Hippocampal formation (tissue), 2 donors: ENCODE results near the gene NLGN1.

Experiments used
- DNase-seq, 2 donors: peaks; one replicate each; lab custom pipeline; 2025; lab: John Stamatoyannopoulos, UW

NLGN1 gene

DNA sequence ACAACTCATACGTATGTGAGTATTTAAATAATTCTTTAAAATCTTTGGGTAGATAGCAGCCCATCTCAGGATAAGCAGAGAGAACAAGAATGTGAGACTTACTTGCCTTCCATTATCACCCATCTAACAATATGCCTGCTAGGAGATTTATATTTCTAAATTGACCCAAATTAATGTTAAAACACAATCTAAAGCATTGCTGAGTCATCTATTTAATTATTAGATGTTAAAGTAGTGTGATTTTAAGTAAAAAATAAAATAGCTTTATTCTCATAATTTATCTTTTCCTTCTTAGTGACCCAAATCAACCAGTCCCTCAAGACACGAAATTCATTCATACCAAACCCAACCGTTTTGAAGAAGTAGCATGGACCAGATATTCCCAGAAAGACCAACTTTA is 882.6 kb downstream of the NLGN1 start:
- DNase-seq, result no peak

DNA sequence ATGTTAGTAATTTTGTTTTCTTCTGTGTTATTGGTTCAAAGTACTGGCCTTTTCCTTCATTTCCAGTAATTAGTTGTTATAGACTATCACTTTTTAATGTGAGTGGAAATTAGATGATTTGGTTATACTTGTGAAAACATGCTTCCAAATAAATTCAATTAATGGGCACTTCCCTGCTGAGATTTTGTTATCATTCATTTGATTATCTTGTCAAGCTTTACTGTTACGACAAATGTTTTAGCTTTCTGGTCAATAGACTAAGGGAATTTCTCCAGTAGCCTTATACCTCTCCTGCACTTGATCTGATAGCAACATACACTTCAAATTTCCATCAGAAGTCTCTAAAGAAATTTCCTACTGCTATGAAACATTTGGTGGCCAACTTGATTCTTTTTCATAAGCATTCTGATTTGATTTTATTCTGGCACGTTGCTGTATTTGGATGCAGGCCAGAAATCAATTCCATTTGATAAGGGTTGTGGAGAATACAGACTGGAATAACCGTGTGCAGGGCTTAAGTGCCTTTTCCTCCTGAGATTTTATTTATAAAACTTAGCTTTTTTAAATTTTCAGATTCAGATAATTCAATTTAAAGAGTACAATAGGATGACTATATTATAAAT is 887.8 kb downstream of the NLGN1 start:
- no peak for DNase-seq

DNA sequence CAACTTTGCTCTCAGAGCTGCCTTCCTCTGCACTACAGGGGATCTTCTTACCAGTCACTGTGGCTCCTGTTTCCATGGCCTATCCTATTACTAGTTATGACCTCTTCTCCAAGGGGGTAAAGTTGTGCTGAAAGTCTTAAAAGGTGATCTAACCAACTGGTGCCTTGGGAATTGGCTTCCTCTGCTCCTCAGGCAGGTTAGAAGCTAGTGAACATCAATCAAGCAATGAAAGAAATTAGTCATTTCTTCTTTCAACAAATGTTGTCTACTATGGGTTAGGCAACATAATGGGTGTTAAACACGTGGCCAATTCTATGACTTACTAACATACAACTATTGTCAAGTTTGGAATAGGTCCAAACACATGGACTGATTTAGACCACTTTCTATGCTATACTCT is 890.2 kb downstream of the NLGN1 start:
- no peak for DNase-seq

DNA sequence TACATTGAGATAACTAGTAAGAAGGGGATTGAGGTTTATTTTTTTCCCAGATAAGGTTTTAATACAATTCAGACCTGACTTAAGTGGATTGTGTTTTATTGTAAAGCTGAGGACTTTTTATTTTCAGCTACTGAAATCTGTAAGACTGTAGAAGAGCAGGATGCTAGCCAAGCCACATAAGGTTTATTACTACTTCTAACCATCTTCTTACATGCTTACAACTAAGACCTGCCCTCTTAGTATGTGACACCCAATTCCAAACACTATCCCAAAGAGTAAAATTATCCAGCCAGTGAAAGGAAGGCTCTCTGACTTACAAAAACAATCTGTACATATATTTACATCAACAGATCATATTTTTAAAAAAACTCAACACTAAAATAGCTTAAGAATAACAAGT is 897.1 kb downstream of the NLGN1 start:
- DNase-seq, result no peak

DNA sequence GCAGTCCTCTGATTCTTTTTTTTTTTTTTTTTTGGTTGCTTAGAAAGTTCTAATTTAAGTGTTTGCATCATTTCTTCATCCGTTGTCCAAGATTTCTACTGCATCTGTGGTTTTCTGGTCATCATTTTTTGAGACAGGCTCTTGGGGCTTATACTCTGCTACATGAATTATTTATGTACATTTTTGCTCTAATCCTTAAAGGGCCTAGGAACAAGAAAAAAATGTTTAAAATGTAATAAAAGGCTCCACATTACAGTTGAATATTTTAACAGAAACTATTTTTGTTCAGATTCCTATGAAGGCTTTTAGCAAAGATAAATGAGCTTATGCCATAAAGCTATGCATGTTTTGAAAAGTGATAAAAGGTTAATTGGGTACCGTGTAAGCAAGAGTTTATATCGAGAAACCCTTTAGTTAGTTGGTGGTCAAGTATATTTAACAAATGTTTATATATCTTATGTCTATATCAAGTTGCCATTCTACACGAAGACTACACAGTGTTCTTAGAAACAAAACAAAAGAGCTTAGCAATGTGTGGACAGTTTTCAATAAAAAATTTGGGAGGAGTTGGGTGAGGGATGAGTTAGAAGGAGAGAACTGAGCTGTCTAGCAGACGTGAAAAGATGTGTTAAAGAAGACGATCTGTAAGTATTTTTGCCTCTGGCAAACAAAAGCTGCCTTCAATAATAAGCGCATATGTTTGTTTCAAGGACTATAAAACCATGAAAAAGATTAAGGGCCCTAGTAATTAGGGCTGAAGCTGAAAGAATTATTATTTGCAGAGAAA is 898.0 kb downstream of the NLGN1 start:
- no peak for DNase-seq

DNA sequence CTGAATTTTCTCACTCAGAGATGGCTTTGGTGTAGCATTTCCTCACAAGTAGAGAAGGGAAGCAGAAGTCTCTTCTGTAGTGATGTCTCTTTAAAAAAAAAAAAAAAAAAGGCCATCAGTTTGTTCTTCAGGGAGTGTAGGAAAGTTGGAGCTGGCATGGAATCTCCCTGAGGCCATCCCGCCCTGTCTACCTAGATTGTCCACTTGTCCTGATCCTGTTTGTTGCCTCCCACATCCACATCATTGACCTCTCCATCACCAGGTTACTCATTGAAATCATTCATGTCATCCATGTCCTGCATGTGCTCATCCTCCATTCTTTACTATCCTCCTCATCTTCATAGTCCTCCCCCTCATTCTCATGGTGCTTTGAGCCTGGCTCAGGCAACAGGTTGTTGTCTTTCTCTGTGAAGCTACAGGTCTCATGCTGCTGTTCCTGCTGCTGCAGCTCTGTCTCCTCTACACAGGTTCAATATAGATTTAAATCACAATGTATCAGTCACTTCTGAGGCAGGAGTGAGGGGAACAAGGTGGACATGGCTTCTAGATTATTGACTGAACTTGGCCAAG is 905.3 kb downstream of the NLGN1 start:
- no peak for DNase-seq

DNA sequence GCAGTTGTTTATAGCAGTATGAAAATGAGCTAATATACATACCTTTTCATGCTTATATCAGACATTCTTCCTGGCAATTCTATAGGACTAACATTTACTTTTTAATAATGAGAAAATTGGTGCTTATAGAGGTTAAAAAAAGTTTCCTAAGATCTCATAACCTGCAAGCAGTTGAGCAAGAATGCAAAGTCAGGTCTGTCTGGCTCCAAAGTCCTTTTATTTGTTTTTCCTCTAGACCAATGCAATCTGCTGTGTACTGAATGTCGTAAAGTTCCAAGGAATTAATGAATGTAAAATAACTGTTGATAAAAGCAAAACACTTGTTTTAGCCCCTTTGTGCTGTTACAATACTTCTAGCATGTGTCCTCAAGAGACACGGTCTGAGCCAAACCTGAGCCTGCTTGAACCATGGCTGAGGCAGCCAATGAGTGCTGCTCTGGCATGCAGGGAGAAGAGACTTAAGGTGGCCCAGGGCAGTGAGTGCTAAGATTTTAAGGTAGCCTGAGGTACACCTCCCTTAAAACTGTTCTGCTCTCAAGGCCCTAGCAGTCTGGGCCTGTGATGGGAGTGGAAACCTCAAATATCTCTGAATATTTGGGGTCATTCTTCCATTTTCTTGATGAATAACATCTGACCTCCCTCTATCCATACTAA is 906.5 kb downstream of the NLGN1 start:
- no peak for DNase-seq

DNA sequence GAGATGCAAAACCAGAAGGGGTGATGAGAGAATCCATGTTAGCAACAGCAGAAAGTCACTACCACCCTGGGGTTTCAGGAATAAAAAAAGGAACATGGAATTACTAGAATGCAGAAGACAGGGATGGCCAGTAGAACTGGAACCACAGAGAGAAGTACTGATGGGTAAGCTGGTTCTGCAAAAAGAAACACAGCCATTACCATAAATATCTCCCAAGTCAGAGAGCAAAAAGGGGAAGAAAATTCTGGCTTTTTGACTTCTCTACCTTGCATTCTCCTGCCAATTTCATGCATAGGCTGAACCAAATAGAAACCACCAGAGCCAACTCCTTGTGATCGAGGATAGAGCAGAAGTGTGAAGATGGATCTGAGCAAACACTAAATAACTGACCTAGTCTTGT is 911.2 kb downstream of the NLGN1 start:
- DNase-seq, result no peak

DNA sequence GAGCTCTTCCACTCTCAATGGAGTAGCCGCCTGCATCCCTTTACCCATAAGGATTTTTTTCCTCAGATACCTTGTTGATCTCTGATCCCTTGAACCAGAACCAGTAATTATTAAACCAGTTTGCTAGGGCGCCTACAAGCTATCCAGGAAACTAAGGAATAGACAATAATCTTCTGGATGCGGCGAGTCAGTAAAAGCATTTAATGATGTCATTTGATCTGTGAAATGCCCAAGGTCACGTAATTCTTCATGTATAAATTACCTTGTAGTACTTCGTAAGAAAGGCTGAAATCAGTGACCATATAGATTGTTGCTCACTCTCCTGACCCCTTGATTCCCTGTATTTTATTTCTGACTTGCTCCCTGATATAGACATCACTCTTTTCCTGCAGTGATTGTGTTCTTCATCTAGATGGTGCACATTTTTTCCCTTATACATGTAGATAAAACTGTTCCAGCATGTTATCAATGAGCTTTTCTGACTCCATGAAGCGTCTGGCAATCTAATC is 913.0 kb downstream of the NLGN1 start:
- no peak for DNase-seq

DNA sequence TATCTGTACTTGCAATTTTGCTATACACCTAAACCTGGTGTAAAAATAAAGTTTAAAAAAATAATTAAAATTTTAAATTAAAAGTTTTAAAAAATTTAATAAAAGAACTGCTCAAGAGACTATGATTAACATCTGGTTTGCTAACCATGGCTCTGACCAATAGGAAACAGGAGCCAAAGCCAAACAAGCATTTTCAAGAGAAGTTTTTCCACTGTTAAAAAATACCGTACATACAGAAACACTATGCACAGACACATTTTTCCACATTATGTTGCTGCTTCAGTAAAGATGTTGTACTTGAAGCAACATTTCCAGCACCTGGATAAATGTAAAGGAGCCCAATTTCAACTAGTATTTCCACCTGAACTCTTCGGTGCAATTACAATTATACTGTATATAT is 917.7 kb downstream of the NLGN1 start:
- DNase-seq, result no peak

DNA sequence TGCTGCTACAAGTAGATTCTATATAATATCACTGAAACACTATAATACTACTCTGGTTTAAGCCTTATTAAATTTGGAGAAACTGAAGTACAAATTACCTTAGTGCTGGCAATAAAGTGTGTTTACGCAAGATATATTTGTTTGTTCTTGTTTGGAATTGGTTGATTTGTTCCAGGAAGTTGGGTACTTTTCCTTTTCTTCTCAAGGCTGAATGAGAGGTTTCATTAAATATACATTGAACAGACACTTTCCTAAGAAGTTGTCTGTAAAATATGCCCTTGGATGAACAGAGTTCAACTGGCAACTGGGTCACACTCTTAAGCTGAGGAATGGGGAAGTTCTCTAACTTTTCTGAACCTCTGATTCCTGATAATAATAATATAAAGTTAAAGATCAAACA is 919.5 kb downstream of the NLGN1 start:
- no peak for DNase-seq

DNA sequence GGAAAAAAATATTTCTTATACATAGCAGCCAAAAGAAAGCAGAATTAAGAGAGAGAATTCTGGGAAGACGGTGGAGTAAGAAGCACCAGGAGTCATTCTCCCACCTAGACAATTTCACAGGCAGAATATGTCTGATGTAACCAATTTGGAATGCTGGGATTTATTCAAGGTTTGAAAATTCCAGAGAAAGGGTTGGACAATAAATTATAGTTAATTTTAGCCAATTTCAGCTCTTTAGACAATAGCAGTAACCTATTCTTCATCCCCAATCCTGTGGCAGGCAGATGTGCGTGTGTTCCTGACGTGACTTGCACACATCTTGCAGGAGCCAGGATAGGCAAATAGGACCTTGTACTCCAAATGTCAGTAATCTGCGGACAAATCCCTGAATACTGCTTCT is 920.6 kb downstream of the NLGN1 start:
- DNase-seq, result no peak

DNA sequence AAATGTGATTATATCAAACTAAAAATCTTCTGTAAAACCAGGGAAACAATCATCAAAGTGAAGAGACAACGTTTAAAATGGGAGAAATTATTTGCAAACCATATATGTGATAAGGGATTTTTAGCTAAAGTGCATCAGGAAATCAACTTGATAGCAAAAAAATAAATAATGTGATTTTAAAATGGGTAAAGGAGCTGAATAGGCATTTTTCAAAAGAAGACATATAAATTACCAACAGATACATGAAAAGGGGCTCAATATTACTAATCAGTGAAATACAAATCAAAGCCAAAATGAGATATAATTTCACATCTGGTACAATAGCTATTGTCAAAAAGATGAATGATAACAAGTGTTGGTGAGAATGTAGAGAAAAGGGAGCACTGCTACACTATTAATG is 924.0 kb downstream of the NLGN1 start:
- DNase-seq, result no peak

DNA sequence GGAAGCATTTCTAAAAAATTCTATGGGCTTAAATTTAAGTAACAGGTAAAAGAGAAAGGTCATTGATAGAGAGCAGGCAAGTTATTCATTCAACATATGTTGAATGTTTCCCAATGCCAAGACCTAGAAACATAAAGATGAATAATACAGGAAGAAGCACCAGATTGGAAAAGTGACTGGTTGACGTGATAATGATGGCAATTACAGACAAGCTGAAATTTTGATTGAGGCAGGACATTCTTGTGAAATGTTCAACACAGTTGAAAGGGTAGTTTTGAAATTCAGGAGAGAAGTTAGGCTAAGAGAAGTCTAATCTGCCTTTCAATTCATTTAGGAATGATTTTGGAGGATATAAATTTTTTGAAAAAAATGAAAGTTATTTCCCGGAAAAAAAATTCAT is 925.2 kb downstream of the NLGN1 start:
- DNase-seq, result no peak

DNA sequence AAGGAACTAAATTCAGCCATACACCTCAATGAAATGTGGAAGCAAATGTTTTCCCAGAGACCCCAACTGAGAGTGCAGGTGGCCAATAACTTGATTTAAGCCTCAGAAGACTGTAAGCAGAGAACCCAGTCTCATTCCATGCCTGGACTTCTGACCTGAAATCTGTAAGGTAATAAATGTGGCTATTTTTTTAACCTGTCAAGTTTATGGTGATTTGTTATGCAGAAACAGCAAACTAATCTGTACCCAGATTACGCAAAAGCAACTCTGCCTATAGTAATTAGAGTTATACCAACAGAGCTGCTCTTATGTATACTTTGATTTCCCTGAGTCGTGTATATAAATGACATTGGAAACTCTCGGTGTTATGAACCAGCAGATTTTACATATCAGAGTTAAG is 927.6 kb downstream of the NLGN1 start:
- DNase-seq, result no peak

DNA sequence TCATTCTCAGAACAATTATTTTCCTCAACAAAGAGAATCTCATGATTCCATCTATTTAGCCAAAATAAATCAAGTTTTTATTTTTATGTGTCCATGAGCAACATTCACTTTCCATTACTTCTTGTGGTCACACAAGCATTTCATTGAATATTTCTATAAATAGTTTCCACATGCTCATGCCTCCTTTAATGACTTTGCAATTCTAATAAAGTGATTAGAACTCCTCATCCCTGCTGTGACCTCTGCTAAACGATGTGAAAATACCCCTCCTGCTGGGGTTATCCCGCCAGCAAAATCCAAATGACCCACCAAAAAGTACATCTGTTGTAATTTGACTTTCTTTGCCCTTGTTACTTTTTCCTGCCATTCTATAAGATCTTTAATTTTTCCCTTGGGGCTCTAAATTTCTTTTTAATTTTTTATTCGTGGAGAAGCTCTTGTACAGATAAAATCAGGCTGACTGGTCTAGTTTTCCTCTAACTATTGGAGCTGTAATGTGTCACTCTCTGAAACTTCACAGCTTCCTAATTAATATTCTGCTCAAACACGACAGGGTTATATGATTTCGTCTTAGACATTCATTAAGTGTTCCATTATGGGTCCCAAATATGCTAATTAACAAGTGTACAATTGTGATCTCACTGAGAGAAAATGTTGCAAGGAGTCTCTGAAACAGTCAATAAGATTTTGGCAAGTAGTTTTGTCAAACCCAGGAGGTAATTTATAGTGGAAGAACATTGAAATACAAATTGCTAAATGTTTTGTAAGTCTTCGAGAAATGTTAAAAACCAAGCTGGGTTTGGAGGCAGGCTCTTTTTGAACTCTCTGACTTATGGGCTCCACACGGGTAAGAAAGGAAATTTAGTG is 928.5 kb downstream of the NLGN1 start:
- DNase-seq, result no peak

DNA sequence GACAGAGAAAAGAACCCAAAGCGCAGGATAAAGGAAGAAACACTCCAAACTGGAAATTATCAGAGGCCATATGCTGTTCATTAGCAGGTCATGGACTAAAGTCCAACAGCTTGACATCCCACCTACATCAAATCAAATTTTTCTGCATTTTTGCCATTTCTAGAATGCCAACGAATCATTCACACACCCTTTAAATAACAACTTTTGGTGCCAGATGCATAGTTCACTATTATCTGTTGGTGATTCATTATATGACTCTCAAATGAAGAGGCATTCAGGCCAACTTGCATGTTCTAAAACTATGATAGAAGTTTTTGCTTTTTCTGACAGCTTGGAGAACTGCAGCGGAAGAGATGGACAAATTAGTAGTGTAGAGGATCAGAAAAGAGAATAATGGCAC is 931.8 kb downstream of the NLGN1 start:
- no peak for DNase-seq

DNA sequence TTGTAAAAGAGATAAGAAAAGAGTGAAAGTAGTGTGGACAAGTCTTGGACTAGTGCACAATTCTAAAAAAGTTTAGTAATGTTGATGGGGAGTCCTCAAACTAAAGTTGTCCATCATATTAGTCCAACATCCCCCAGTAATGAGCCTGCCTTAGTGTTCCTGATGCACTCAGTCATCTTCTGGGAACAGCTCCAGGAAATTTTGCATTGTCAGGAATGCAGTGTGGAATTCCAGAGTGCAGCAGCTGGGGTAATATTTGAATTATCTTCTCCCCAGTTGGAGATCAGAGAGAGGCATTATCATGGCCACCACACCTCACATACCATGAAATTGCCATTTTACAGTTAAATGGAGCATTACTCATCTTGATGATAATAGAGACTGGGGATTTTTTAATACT is 932.8 kb downstream of the NLGN1 start:
- DNase-seq, result no peak

DNA sequence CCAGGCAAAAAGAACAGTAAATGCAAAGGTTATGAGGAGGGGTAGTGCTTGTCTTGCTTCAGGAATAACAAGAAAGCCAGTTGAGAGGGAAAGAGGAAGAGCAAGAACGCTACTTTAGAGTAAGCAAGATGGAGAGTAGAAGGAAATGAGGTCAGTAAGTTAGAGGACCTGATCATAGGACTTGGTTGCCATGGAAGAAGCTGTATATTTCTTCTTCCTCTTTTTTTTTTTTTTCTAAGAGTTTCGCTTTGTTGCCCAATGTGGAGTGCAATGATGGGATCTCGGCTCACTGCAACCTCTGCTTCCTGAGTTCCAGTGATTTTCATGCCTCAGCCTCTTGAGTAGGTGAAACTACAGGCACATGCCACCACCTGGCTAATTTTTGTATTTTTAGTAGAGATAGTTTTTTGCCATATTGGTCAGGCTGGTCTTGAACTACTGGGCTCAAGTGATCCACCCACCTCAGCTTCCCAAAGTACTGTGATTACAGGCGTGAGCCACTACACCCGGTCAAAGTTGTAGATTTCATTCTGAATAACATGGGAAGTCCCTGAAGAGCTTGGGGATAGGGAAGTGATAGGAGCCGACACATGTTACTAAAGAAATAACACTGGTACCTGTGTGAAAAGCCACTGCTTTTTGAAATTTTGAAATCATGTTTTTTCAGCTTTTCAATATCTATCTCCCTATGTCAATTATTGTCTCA is 933.7 kb downstream of the NLGN1 start:
- DNase-seq, result no peak

DNA sequence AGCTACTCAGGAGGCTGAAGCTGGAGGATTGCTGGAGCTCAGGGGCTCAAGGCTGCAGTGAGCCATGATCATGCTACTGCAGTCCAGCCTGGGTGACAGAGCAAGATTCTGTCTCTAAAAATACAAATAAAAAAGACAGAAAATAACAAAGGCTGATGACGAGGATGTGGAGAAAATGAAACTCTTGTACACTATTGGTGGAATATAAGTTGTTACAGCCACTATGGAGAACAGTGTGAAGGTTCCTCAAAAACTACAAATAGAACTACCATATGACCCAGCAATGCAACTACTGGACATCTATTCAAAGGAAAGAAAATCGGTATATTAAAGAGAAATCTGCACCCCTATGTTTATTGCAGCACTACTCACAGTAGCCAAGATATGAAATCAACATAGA is 934.8 kb downstream of the NLGN1 start:
- DNase-seq, result no peak

DNA sequence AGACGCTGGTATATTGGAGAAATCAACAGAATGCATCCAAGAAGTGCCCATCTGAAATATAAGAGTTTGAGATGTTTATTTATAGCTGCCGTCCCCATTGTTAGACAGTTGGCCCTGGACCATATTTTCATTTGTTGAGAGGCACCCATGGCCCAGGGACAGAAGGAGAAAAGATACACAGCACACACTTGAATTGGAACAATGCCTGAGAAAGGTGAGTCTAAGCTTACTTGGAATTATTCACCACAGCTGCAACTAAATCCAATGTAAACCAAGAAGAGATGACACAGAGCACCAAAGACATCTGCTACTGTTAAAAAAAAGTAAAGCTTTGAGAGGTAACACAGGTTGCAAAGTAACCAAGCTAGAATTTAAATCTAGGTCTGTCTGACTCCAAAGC is 936.1 kb downstream of the NLGN1 start:
- DNase-seq, result no peak
